HCT116 (cell line): Measurements from ENCODE around the gene ARHGAP45. TPM values are rescaled to one million over a fixed set of nuclear protein-coding genes. Genes with fewer than 3 reads are reported as not detected.

Experiments
- ATAC-seq: fragments of 200-7000 bp; cut with Tn5 transposase; 2 replicates; pipeline ENCODE4 v1.9.1; 2020; ENCODE audit warnings: mild to moderate bottlenecking, moderate library complexity
- BruUV-seq: library from RNA; stranded (reverse); fragments of 400-500 nt; replicated peaks from 2 replicates; lab custom pipeline; 2021; lab: Mats Ljungman, UMichigan
- CTCF ChIA-PET: fragments of 300-600 bp; sonication (Branson Sonifier 250); formaldehyde crosslinking; loops from one replicate; lab custom pipeline; 2021; ENCODE audit warnings: antibody characterized with exemption; lab: Charles Lee
- POLR2A ChIA-PET: fragments of 300-600, 350-600 bp; sonication (Branson Sonifier 250); formaldehyde crosslinking; loops from one replicate; lab custom pipeline; 2021; ENCODE audit warnings: antibody characterized with exemption; lab: Charles Lee
- RAD21 ChIA-PET, 2 experiments: fragments of 300-600 bp; sonication (Branson Sonifier 250); formaldehyde crosslinking; loops; one replicate each; lab custom pipeline; 2023; ENCODE audit warnings: low total read pairs in 2 of 2; ENCODE audit not compliant: uncharacterized antibody in 2 of 2, unreplicated experiment in 2 of 2, low non-redundant PET in 1 of 2; lab: Charles Lee
- DNase-seq: peaks from one replicate; pipeline ENCODE4 v3.0.0-alpha.2; 2010; ENCODE audit warnings: low read depth, low spot score
- H2AFZ ChIP-seq: fragments of 200-600 bp; shearing (Covaris generic), sonication (generic); 2 replicates; pipeline ENCODE4 v1.6.1; 2017; ENCODE audit warnings: low read depth, mixed run types, mixed read lengths, antibody characterized with exemption, low read length; ENCODE audit not compliant: poor library complexity, severe bottlenecking
- H3K27ac ChIP-seq: 2 replicates; pipeline ENCODE4 v1.5.1; 2012; ENCODE audit warnings: low read depth, low read length
- H3K27me3 ChIP-seq: fragments of 200-600 bp; sonication (generic); 2 replicates; pipeline ENCODE4 v1.6.1; 2016; ENCODE audit warnings: mixed run types, low read length, mixed read lengths; ENCODE audit not compliant: insufficient read depth
- H3K36me3 ChIP-seq, 2 experiments: fragments of 200-500 bp in 1 of 2; fragments of 200-600 bp in 1 of 2; sonication (Bioruptor generic) in 1 of 2; sonication (generic) in 1 of 2; 2 replicates each; pipeline versions ENCODE4 v1.5.1 to v1.6.1; 2014 to 2016; ENCODE audit warnings: low read length in 2 of 2, inconsistent platforms in 1 of 2, mixed read lengths in 1 of 2, mixed run types in 1 of 2; ENCODE audit not compliant: insufficient read depth in 2 of 2, control insufficient read depth in 1 of 2
- H3K4me1 ChIP-seq, 2 experiments: fragments of 200-600 bp in 1 of 2; sonication (generic) in 1 of 2; 2 replicates each; pipeline versions ENCODE4 v1.5.1 to v1.6.1; 2012 to 2017; ENCODE audit warnings: low read length in 2 of 2, inconsistent platforms in 1 of 2, mild to moderate bottlenecking in 1 of 2, mixed read lengths in 1 of 2, mixed run types in 1 of 2, moderate library complexity in 1 of 2; ENCODE audit not compliant: insufficient read depth in 2 of 2, control insufficient read depth in 1 of 2
- H3K4me2 ChIP-seq: fragments of 200-600 bp; sonication (generic); 2 replicates; pipeline ENCODE4 v1.6.1; 2017; ENCODE audit warnings: mixed run types, low read length, mixed read lengths
- H3K4me3 ChIP-seq, 2 experiments: fragments of 200-600 bp in 1 of 2; sonication (generic) in 1 of 2; replicated peaks in 1 of 2; 2 replicates each; pipeline ENCODE4 v1.5.1; 2011 to 2016; ENCODE audit warnings: low read length in 2 of 2, control low read depth in 1 of 2, low read depth in 1 of 2, mild to moderate bottlenecking in 1 of 2, mixed read lengths in 1 of 2, mixed run types in 1 of 2
- H3K79me2 ChIP-seq: fragments of 200-600 bp; sonication (generic); 2 replicates; pipeline ENCODE4 v1.6.1; 2017; ENCODE audit warnings: mild to moderate bottlenecking, mixed run types, low read length, moderate library complexity, mixed read lengths; ENCODE audit not compliant: insufficient read depth
- H3K9ac ChIP-seq: fragments of 200-600 bp; sonication (generic); 2 replicates; pipeline ENCODE4 v1.6.1; 2016; ENCODE audit warnings: low read length, mixed read lengths
- H3K9me2 ChIP-seq: fragments of 200-600 bp; sonication (generic), shearing (Covaris generic); 2 replicates; pipeline ENCODE4 v1.6.1; 2017; ENCODE audit warnings: mixed run types, mild to moderate bottlenecking, moderate library complexity; ENCODE audit not compliant: insufficient read depth
- H3K9me3 ChIP-seq, 2 experiments: fragments of 200-500 bp in 1 of 2; fragments of 200-600 bp in 1 of 2; sonication (Bioruptor generic) in 1 of 2; sonication (generic) in 1 of 2; 2 replicates each; pipeline ENCODE4 v1.6.1; 2014 to 2017; ENCODE audit warnings: low read length in 2 of 2, mixed read lengths in 2 of 2, inconsistent platforms in 1 of 2, low read depth in 1 of 2, mild to moderate bottlenecking in 1 of 2, mixed run types in 1 of 2, moderate library complexity in 1 of 2; ENCODE audit not compliant: control insufficient read depth in 1 of 2, insufficient read depth in 1 of 2
- H4K20me1 ChIP-seq: fragments of 200-600 bp; sonication (generic), shearing (Covaris generic); 2 replicates; pipeline ENCODE4 v1.6.1; 2017; ENCODE audit warnings: mixed run types, mild to moderate bottlenecking, moderate library complexity; ENCODE audit not compliant: insufficient read depth
- JUND ChIP-seq: IDR thresholded peaks from 2 replicates; pipeline ENCODE4 v1.6.1; 2012
- MAX ChIP-seq: IDR thresholded peaks from 2 replicates; pipeline ENCODE4 v1.6.1; 2012
- REST ChIP-seq: IDR thresholded peaks from 2 replicates; pipeline ENCODE4 v1.6.1; 2012; ENCODE audit warnings: low read depth
- SIN3A ChIP-seq: IDR thresholded peaks from 2 replicates; pipeline ENCODE4 v1.6.1; 2012; ENCODE audit warnings: low read depth
- intact Hi-C: fragments of 100-400 bp; cut with micrococcal nuclease; formaldehyde crosslinking; loops from 2 replicates; pipeline ENCODE4 v1.10.0; 2022
- total RNA-seq: library from RNA; stranded (reverse); gene quantifications from one replicate; pipeline ENCODE4 v1.2.1, GENCODE V29; 2021; ENCODE audit not compliant: unreplicated experiment

Gene ARHGAP45
- total RNA-seq, 1 experiment from 2014 or later, result 30.4 TPM

GRCh38 chr19:1046836-1047695 is 19.9 kb upstream of the ARHGAP45 start:
- DNase-seq, result no peak
- Histone ChIP-seq H3K27me3 (no peaks in the 10 kb centered on the region), H3K4me2 (no peak overlapping the region), H3K79me2 (peaks cover 8% of the 10 kb centered on the region; the same call in 1 of the 2 replicates), H3K9ac (no peak overlapping the region), H3K27ac (peak overlapping the region; percentile 38; the same call in 1 of the 2 replicates), H3K36me3 (peaks cover 0 to 15% of the 10 kb centered on the region in 2 experiments; a peak in 1 of 4 replicates), H3K4me1 (peaks cover 22 to 48% of the 10 kb centered on the region in 2 experiments), H3K4me3 (no peak overlapping the region), H2AFZ (no peak overlapping the region), H3K9me2 (no peaks in the 10 kb centered on the region), H4K20me1 (no peaks in the 10 kb centered on the region), H3K9me3 (no peaks in the 10 kb centered on the region)
- ChIA-PET POLR2A (no interaction called here), RAD21 (no interaction called here), CTCF (no interaction called here)
- intact Hi-C loops, result no loop called here
- TF ChIP-seq SIN3A, result no peak
- no peak for TF ChIP-seq REST
- TF ChIP-seq JUND, result no peak
- no peak for TF ChIP-seq MAX
- BruUV-seq, result no TSS peak
- no peak for ATAC-seq
